Loucy (cell line): ENCODE data around the gene MUS81.

Source experiments
- CTCF ChIP-seq: fragments of 200-600 bp; sonication (generic); conservative IDR thresholded peaks from 2 replicates; pipeline ENCODE4 v1.5.1; 2014; ENCODE audit warnings: mild to moderate bottlenecking, antibody characterized with exemption, low read length
- EZH2phosphoT487 ChIP-seq: fragments of 200-600 bp; IDR thresholded peaks from 2 replicates; pipeline ENCODE4 v1.6.1; 2018; ENCODE audit warnings: antibody characterized with exemption, mild to moderate bottlenecking, moderate library complexity, borderline replicate concordance

- no peak for TF ChIP-seq CTCF
- no peak for TF ChIP-seq EZH2phosphoT487
These were observed 30.8 kb upstream of the MUS81 start for GRCh38 chr11:65829459-65829858.
